GM19455 (cell line): ENCODE data around the gene FEM1B.

ENCODE experiments used
- ATAC-seq: cut with Tn5 transposase; IDR thresholded peaks from one replicate; pipeline ENCODE4 v1.9.1; 2021; ENCODE audit not compliant: unreplicated experiment

The FEM1B gene

GRCh38 chr15:68319997-68320396, 42.5 kb downstream of the FEM1B start:
- no peak for ATAC-seq

DNA sequence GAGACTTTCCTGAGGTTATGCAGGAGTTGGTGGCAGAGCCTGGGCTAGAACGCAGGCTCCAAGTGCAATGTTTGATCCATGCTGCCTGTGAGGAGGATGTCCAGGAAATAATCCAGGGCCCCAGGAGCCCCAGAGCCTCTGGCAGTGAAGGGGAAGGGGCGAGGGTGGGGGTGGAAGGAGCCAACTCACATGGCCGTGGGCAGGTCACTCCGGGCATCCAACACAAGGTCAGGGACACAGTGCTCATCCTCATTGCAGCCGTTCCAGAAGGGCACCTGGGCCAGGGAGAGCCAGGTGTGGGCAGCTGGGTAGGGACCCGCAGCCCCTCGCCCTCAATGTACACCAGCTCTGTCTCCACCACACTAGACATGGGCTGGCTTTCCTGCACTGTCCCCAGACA, 43.7 kb downstream of the FEM1B start:
- no peak for ATAC-seq

- no peak for ATAC-seq
These were observed 45.3 kb downstream of the FEM1B start for GRCh38 chr15:68322796-68323195.

DNA sequence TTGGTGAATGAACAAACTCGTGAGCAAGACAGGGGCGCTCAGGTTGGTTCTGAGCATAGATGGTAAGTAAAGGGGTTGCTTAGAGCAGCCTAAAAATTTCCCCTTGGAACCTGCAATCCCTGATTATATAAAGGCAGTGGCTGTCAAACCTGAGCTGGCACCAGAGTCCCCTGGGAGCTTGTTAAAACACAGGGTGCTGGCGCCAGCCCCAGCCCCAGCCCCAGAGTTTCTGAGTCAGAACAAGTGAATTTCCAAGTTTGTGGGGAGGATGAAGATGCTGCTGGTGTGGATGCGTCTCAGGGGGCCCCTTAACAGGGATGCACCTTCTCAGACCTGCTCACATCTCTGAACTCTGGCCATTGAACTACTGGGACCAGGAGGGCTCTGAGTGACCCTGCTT, 48.2 kb downstream of the FEM1B start:
- ATAC-seq: no peak

DNA sequence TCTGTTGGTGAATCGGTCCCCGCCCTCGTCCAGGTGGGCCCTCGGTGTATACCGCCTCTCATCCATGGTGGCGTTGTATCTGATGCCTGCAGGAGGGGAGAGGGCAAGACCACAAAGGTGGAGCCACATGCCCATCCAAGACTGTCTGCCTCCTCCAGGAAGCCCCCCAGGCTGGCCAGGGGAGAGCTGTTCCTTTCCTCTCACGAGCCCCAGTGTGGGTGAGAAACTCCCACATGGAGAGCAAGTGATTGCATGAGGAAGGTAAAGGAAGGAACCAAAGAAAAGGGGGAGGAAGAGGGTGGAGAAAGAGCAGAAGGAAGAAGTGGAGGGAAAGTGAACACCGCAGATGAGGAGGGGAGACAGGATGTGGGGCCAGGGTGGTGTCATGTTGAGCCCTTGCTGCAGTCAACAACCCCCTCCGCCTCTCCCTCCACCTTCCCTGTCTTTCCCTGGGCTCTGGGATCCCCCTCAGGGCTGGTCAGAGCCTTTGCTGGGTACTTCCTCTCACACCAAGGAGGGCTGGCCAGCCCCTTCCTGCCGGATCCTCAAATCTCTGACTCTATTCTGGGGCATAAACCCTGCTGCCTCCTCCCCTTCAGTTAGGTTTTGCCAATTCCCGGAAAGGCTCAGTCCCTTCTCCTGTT, 49.3 kb downstream of the FEM1B start:
- ATAC-seq: no peak

- no peak for ATAC-seq
These were observed 50.9 kb downstream of the FEM1B start for GRCh38 chr15:68328443-68328842.

DNA sequence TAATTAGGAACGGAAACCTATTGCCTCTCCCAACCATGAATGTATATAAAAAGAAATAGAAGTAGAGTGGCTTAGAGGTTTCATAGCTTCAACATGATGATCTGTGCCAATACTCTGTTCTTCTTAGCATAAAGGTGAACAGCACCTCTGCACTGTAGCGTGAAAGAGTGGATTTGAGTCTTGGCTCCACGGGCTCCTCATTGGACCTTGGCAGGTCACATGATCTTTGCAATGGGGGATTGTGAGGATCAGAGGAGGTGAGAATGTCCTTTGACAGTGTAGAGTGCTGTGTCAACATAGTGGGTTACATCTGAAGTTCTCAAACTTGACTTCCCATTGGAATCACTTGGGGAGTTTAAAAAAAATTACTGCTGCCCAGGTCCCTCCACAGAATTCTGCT, 51.4 kb downstream of the FEM1B start:
- ATAC-seq: no peak

DNA sequence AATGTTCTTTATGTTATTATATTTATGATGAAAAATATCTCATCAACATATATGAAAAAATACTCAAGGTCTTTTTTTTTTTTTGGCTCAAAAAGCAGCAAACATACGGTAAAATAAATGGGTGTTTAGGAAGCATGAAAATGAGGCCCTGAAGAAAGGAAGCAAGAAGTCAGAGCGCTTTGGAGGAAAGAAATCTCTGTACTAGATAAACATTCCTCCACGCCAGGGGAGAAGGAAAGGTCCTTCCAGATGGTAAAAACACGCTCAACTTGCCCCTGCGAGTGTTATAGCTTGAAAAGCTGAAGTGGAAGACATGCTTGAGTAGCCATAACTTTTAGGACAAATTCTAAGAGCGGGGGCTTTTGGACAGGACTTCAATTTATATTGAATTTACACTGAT, 52.9 kb downstream of the FEM1B start:
- ATAC-seq: no peak

GRCh38 chr15:68330901-68331300, 53.4 kb downstream of the FEM1B start:
- no peak for ATAC-seq

DNA sequence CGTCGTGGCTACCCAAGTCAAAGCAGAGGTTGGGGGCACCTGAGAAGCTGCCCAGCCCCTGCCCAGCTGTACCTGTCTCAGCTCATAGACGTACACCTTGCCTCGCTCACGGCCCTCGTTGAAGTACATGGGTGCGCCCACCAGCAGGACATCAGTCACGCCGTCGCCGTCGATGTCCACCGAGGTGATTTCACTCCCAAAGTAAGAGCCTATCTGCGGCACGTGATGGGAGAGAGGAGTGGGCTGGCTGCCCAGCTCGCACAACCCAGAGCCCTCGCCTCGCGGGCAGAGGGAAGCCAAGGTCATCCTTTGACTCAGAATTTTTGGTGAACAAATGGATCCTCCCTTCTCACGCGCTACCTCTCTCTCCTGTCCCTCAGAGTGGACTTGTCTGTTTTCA, 54.7 kb downstream of the FEM1B start:
- no peak for ATAC-seq

DNA sequence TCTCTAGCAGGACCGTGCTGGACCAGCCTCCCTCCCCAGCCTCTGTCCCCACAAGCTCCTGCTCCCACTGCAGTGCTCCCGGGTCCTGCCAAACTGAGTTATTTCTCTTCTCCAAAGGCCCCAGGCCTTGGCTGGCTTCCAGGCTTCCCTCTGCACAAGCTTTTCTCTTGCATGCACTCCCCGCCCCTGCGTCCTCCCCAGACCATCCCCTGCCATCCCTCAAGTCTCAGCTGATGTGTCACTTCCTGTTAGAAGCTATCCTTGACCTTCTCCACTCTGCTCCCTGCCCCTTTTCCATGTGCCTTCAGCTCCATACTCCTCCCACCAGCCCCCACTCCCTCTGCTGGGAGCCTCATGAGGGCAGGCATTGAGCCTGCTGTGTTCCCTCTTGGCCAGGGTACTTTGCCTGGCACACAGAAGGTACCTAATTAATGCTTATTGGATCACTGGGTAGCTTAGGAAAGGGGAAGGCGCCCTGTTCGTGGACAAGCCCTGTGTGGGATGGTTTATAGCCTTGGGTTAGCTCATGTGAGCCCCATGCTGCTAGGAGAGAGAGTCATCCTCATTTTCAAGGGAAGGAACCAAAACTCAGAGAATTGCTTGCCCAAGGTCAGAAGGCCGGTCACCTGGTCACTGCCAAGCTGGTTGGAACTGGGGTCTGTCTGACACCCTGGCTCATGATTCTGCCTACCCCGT, 56.4 kb downstream of the FEM1B start:
- ATAC-seq: no peak

DNA sequence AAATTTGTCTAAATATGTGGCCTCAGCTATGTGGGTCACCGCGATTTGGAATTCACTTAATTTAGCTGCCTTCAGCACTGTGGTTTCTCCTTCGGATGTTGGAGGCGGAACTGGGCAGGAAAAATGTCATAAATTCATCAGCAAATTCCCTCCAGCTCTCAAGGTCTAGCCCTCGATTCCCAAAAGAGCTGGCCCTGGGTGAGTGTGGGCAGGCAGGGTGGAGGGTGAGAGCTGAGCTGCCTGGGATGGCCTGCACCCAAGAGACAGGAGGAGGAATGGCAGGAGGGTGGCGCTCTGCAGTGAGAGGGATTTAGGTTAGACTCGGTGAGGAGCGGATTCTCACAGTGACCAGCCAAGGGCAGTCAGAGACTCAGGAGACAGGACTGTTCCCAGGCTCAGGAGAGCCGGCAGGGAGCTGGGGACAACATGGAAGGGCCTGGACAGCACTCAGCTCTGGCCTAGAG, 57.1 kb downstream of the FEM1B start:
- ATAC-seq: no peak

GRCh38 chr15:68335251-68335650, 57.7 kb downstream of the FEM1B start:
- no peak for ATAC-seq

DNA sequence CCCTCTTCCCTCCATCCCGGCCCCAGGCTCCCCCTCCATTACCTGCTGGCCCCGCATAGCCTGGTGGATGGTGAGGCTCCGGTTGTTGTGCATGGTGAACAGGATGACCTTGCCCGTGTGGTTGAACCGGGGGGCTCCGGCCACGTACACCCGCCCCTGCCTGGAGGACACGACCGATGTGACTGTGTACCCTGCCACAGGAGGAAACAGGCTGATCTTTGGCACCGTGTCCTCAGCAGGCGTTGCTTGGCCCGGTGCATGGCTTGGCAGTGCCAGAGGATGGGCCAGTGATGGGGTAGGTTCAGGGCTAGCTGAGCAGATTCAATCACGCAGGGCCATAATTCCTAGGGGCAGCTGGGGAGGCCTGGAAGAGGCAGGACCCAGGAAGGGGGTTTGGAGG, 58.1 kb downstream of the FEM1B start:
- ATAC-seq: no peak

GRCh38 chr15:68336516-68336915, 59.0 kb downstream of the FEM1B start:
- ATAC-seq: no peak

GRCh38 chr15:68337826-68338225, 60.3 kb downstream of the FEM1B start:
- ATAC-seq: no peak

GRCh38 chr15:68339481-68339880, 61.9 kb downstream of the FEM1B start:
- no peak for ATAC-seq

DNA sequence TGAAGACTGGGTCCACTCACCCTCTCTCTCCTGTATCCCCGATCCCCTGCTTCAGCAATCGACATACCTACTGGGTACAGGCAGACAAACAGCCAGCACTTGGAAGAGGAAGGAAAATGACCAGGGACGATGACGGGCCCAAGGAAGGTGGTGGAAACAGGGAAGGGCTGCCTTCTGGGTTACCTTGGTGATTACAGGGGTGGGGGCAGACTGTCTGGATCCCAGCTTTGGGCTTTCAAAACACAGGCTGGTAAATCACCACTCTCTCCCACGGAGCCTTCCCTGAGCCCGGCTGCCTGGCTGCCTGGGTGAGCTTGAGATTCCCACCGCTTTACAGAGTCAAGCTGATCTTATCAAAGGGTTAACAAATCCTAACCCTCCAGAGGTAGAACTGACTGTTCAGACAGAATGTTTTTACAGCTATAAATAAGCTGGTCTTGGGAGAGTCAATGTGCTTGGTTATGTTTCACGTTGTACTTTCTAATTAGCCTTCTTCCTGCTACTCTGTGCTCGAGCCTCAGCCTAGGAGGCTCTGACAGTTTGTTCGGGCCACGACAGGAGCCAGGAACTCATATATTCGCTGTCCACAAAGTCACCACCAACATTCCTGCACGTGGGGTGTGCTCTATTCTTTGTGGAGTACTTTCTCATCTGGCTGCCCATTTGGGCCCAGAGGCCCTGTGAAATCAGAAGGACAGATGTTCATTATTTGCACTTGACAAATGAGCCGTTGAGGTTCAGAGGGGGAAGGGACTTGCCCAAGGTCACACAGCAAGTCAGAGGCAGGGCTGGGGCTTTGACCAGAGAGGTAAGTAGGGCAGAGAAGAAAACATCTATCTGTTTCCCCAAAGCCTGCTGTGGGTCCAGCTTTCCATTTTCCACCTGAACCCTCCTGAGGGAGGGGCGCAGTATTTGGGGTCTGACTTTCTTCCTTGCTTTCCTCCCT, 63.5 kb downstream of the FEM1B start:
- ATAC-seq: no peak

- ATAC-seq: no peak
These were observed 64.5 kb downstream of the FEM1B start for GRCh38 chr15:68341760-68342725.

GRCh38 chr15:68343579-68344225, 66.2 kb downstream of the FEM1B start:
- no peak for ATAC-seq
